PC-9 (cell line): ENCODE data around the gene COL1A2. TPM values are rescaled to one million over a fixed set of nuclear protein-coding genes. Genes with fewer than 3 reads are reported as not detected.

Experiments used
- BruUV-seq: library from RNA; stranded (reverse); fragments of 400-500 nt; replicated peaks from 2 replicates; lab custom pipeline; 2021; lab: Mats Ljungman, UMichigan
- CTCF ChIA-PET: fragments of 300-600 bp; sonication (Branson Sonifier 250); formaldehyde crosslinking; loops from one replicate; lab custom pipeline; 2022; ENCODE audit warnings: antibody characterized with exemption; lab: Charles Lee
- POLR2A ChIA-PET: fragments of 300-600 bp; sonication (Branson Sonifier 250); formaldehyde crosslinking; loops from one replicate; lab custom pipeline; 2022; ENCODE audit warnings: antibody characterized with exemption; ENCODE audit not compliant: unreplicated experiment; lab: Charles Lee
- DNase-seq, 2 experiments: peaks; one replicate each; pipeline versions ENCODE4 v3.0.0 to v3.0.0-alpha.2; 2015 to 2022; ENCODE audit warnings: mixed read lengths in 1 of 2
- H2AFZ ChIP-seq: fragments of 200-600 bp; sonication (generic); 2 replicates; pipeline ENCODE4 v1.8.1; 2017; ENCODE audit warnings: antibody characterized with exemption
- H3F3A ChIP-seq: fragments of 200-600 bp; sonication (generic); 2 replicates; pipeline ENCODE4 v1.8.1; 2017; ENCODE audit warnings: antibody characterized with exemption, mild to moderate bottlenecking, low read depth; ENCODE audit not compliant: insufficient read depth
- H3K27ac ChIP-seq: fragments of 200-600 bp; sonication (generic); 2 replicates; pipeline ENCODE4 v1.6.1; 2016; ENCODE audit warnings: mixed run types
- H3K27me3 ChIP-seq: fragments of 200-600 bp; sonication (generic); 2 replicates; pipeline ENCODE4 v1.6.1; 2016; ENCODE audit warnings: low read depth, mixed run types; ENCODE audit not compliant: insufficient read depth
- H3K36me3 ChIP-seq: fragments of 200-600 bp; sonication (generic); 2 replicates; pipeline ENCODE4 v1.6.1; 2016; ENCODE audit warnings: low read depth, mixed run types
- H3K4me1 ChIP-seq: fragments of 200-600 bp; sonication (generic); replicated peaks from 2 replicates; pipeline ENCODE4 v1.6.1; 2016; ENCODE audit warnings: mixed run types; ENCODE audit not compliant: insufficient read depth
- H3K4me2 ChIP-seq: fragments of 200-600 bp; sonication (generic); 2 replicates; pipeline ENCODE4 v1.6.1; 2017; ENCODE audit warnings: mixed run types
- H3K4me3 ChIP-seq: fragments of 200-600 bp; sonication (generic); 2 replicates; pipeline ENCODE4 v1.6.1; 2016; ENCODE audit warnings: mixed run types
- H3K79me2 ChIP-seq: fragments of 200-600 bp; sonication (generic); 2 replicates; pipeline ENCODE4 v1.6.1; 2017; ENCODE audit warnings: low read depth, mixed run types
- H3K9me2 ChIP-seq: fragments of 200-600 bp; sonication (generic); 2 replicates; pipeline ENCODE4 v1.8.1; 2017; ENCODE audit warnings: mild to moderate bottlenecking; ENCODE audit not compliant: insufficient read depth
- H3K9me3 ChIP-seq: fragments of 200-600 bp; sonication (generic); 2 replicates; pipeline ENCODE4 v1.8.1; 2016; ENCODE audit warnings: low read depth; ENCODE audit not compliant: insufficient read depth
- H4K20me1 ChIP-seq: fragments of 200-600 bp; sonication (generic); 2 replicates; pipeline ENCODE4 v1.8.1; 2017; ENCODE audit not compliant: insufficient read depth
- CTCF ChIP-seq: fragments of 200-600 bp; sonication (generic); conservative IDR thresholded peaks from 2 replicates; pipeline ENCODE4 v1.6.1; 2017; ENCODE audit warnings: mixed run types, antibody characterized with exemption, mild to moderate bottlenecking, moderate library complexity
- EZH2 ChIP-seq: fragments of 200-600 bp; sonication (generic); IDR thresholded peaks from 2 replicates; pipeline ENCODE4 v1.8.0; 2017; ENCODE audit warnings: antibody characterized with exemption, low read depth
- intact Hi-C: fragments of 100-400 bp; cut with micrococcal nuclease; formaldehyde crosslinking; loops from one replicate; pipeline ENCODE4 v1.10.0; 2022; ENCODE audit not compliant: unreplicated experiment
- total RNA-seq: library from RNA; stranded (reverse); gene quantifications from 2 replicates; pipeline ENCODE4 v1.2.3, GENCODE V29; 2021

Gene COL1A2
- total RNA-seq, 1 experiment from 2014 or later, result not detected

- no peak overlapping the region for H3K27ac ChIP-seq
- no peak overlapping the region for H2AFZ ChIP-seq
- ChIA-PET CTCF (no interaction called here), POLR2A (no interaction called here)
- intact Hi-C loops, result no loop called here
- DNase-seq, result no peak
- no peaks in the 10 kb centered on the region for H4K20me1 ChIP-seq
- TF ChIP-seq EZH2, result no peak
- TF ChIP-seq CTCF, result no peak
- H3K4me2 ChIP-seq, result no peak overlapping the region
- no peak overlapping the region for H3K4me3 ChIP-seq
- H3K36me3 ChIP-seq, result no peaks in the 10 kb centered on the region
- H3K27me3 ChIP-seq, result no peaks in the 10 kb centered on the region
- no TSS peak for BruUV-seq
- H3F3A ChIP-seq, result no peaks in the 10 kb centered on the region
- H3K79me2 ChIP-seq, result no peaks in the 10 kb centered on the region
- no peaks in the 10 kb centered on the region for H3K9me3 ChIP-seq
- no peaks in the 10 kb centered on the region for H3K9me2 ChIP-seq
- H3K4me1 ChIP-seq, result no peaks in the 10 kb centered on the region
Observed at GRCh38 chr7:94389381-94389780, 5.3 kb upstream of the COL1A2 start.

- DNase-seq, result no peak
- Histone ChIP-seq H3K36me3 (no peaks in the 10 kb centered on the region), H3F3A (no peaks in the 10 kb centered on the region), H3K27me3 (no peaks in the 10 kb centered on the region), H3K9me3 (no peaks in the 10 kb centered on the region), H2AFZ (no peak overlapping the region), H3K4me3 (no peak overlapping the region), H3K4me2 (no peak overlapping the region), H3K4me1 (no peaks in the 10 kb centered on the region), H3K79me2 (no peaks in the 10 kb centered on the region), H3K9me2 (no peaks in the 10 kb centered on the region), H4K20me1 (no peaks in the 10 kb centered on the region), H3K27ac (no peak overlapping the region)
- ChIA-PET POLR2A (no interaction called here), CTCF (no interaction called here)
- no peak for TF ChIP-seq CTCF
- no peak for TF ChIP-seq EZH2
- intact Hi-C loops, result no loop called here
- BruUV-seq, result no TSS peak
Observed at GRCh38 chr7:94391726-94392392, 2.8 kb upstream of the COL1A2 start.

GRCh38 chr7:94392393-94392786 lies 2.3 kb upstream of the COL1A2 start:
- no TSS peak for BruUV-seq
- no peaks in the 10 kb centered on the region for H3K4me1 ChIP-seq
- TF ChIP-seq CTCF (no peak), EZH2 (no peak)
- H3K27me3 ChIP-seq, result no peaks in the 10 kb centered on the region
- ChIA-PET POLR2A (no interaction called here), CTCF (no interaction called here)
- DNase-seq, result no peak
- no peak overlapping the region for H2AFZ ChIP-seq
- no peak overlapping the region for H3K4me2 ChIP-seq
- no peaks in the 10 kb centered on the region for H3K9me2 ChIP-seq
- H3K79me2 ChIP-seq, result no peaks in the 10 kb centered on the region
- no peak overlapping the region for H3K4me3 ChIP-seq
- intact Hi-C loops, result no loop called here
- H3F3A ChIP-seq, result no peaks in the 10 kb centered on the region
- no peak overlapping the region for H3K27ac ChIP-seq
- no peaks in the 10 kb centered on the region for H3K36me3 ChIP-seq
- H3K9me3 ChIP-seq, result no peaks in the 10 kb centered on the region
- no peaks in the 10 kb centered on the region for H4K20me1 ChIP-seq
